ENCODE data around the gene HRK.

Gene HRK

DNA sequence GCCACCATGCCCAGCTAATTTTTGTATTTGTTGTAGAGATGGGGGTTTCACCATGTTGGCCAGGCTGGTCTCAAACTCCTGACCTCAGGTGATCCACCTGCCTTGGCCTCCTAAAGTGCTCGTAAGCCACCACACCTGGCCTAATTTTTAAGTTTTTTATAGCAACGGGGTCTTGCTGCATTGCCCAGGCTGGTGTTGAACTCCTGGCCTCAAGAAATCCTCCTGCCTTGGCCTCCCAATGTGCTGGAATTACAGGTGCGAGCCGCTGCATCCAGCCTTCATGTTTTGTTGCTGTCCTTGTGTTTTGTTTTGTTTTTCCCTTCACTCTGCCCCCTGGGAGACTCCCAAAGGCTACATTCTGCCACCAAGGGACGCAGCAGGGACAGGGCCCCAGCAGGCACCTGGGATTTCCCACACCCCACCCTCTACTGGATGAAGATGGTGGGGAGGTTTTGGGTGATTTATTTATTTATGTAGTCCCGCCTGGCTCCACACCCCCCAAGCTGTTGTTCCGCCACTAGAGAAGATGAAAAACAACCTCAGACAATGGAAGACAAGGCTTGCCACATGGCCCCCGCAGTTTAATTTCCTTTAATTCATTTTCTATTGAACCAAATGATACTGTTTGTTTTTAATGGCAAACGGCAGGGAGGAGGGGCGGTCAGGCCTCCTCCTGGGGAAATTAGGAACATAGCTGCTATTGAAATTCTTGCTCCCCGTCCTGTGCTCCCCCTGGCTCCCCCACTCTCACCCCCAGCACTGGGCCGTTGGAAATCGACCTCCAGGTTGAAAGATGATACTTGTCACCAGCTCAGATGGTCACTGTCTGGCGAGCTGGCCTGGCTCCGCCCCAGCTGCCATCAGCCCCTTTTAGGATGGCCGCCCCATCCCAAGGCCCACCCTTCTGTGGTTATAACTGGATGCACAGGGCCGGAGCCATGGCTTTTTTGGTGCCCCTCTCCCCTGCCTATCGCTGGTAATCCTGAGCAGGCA is 72.8 kb downstream of the HRK start:
- no peak overlapping the region for H3K27ac ChIP-seq (ENCODE audit: insufficient read depth, low read depth, low read length, poor library complexity, severe bottlenecking)

DNA sequence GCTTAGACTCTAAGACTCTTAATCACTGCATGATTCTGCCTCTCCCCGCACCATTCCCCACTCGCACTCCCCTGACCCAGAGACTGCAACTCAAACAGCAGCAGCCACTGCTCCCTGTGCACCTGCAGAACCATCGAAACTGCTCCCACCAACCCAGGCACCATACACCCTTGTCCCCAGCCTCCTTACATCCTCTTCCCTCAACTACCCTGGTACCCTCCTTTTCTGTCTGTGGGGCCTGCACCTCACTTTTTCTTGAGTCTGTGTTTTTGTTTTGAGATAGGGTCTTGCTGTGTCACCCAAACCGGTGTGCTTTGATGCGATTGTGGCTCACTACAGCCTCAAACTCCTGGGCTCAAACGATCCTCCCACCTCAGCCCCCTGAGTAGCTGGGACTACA is 73.7 kb downstream of the HRK start:
- Histone ChIP-seq H3K9me3 (ENCODE audit: control insufficient read depth, low read length) (no peaks in the 10 kb centered on the region), H3K36me3 (ENCODE audit: control insufficient read depth, insufficient read depth, low read length) (peaks cover 3% of the 10 kb centered on the region), H3K4me3 (ENCODE audit: insufficient read depth, low read depth, low read length) (no peak overlapping the region), H3K4me1 (ENCODE audit: control insufficient read depth, insufficient read depth, low read length) (no peaks in the 10 kb centered on the region), H3K27ac (ENCODE audit: insufficient read depth, low read depth, low read length, poor library complexity, severe bottlenecking) (no peak overlapping the region), H3K27me3 (ENCODE audit: control insufficient read depth, insufficient read depth, low read length, poor library complexity, severe bottlenecking) (no peaks in the 10 kb centered on the region)
- WGBS, 2 experiments, result 91 to 95% methylated on average over 6 of the region's 6 CpGs

More for the DNA sequence above, 72.8 kb downstream of the HRK start:
- H3K36me3 ChIP-seq (ENCODE audit: control insufficient read depth, insufficient read depth, low read length), result peaks cover 3% of the 10 kb centered on the region
- no peak overlapping the region for H3K4me3 ChIP-seq (ENCODE audit: insufficient read depth, low read depth, low read length)
- no peaks in the 10 kb centered on the region for H3K9me3 ChIP-seq (ENCODE audit: control insufficient read depth, low read length)
- H3K27me3 ChIP-seq (ENCODE audit: control insufficient read depth, insufficient read depth, low read length, poor library complexity, severe bottlenecking), result no peaks in the 10 kb centered on the region
- 85 to 86% methylated on average over 17 to 18 of the region's 18 CpGs for WGBS, 2 experiments
- no peaks in the 10 kb centered on the region for H3K4me1 ChIP-seq (ENCODE audit: control insufficient read depth, insufficient read depth, low read length)

DNA sequence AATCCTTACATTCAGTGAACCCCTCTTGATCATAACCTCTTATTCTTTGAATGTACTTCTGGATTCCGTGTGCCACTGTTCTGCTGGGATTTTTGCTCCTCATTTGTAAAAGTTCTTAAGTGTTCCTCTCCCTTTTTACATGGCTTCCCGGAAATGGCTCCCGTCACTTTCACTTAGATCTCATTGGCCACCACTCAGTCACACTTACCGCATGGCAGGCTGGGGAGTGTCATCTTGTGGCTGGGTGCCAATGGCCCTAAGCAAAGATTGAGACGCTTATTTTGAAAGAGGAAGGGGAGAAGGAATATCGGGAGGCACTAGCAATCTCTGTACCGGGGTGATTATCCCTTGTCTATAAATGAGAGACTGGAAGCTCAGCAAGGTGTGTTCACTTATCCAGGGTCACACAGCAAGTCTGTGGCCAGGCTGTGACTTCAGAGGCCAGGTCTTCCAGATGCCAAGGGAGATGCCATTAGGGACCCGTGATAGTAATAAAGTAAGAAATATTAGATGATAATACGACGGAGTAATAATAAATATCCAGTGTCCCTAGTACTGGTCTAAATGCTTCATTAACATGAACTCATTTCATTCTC is 74.3 kb downstream of the HRK start:
- Histone ChIP-seq H3K27me3 (ENCODE audit: control insufficient read depth, insufficient read depth, low read length, poor library complexity, severe bottlenecking) (no peaks in the 10 kb centered on the region), H3K4me1 (ENCODE audit: control insufficient read depth, insufficient read depth, low read length) (no peaks in the 10 kb centered on the region), H3K27ac (ENCODE audit: insufficient read depth, low read depth, low read length, poor library complexity, severe bottlenecking) (no peak overlapping the region), H3K4me3 (ENCODE audit: insufficient read depth, low read depth, low read length) (no peak overlapping the region), H3K36me3 (ENCODE audit: control insufficient read depth, insufficient read depth, low read length) (peaks cover 3% of the 10 kb centered on the region), H3K9me3 (ENCODE audit: control insufficient read depth, low read length) (no peaks in the 10 kb centered on the region)
- WGBS, 2 experiments, result 95 to 96% methylated on average over 10 of the region's 10 CpGs

All from ectodermal cell (in vitro differentiated cells).